SK-N-SH treated with all-trans-retinoic acid at 6 μM for 48 hours (cell line): ENCODE results near the gene SPEM1.

Experiments used
- ATAC-seq: fragments of 200-7000 bp; cut with Tn5 transposase; 3 replicates; pipeline ENCODE4 v1.9.1; 2020; ENCODE audit warnings: mild to moderate bottlenecking, moderate library complexity
- BACH2 ChIP-seq: fragments of 250-450 bp; sonication (Bioruptor Pico); IDR thresholded peaks from 2 replicates; pipeline ENCODE4 v1.9.0; 2021; ENCODE audit warnings: mild to moderate bottlenecking, borderline replicate concordance
- ESRRG ChIP-seq: fragments of 250-450 bp; sonication (Bioruptor Pico); IDR thresholded peaks from 2 replicates; pipeline ENCODE4 v1.6.1; 2021; ENCODE audit warnings: mild to moderate bottlenecking
- GLIS3 ChIP-seq: fragments of 250-450 bp; sonication (Bioruptor Pico); IDR thresholded peaks from 2 replicates; pipeline ENCODE4 v1.5.0; 2020; ENCODE audit warnings: mild to moderate bottlenecking, moderate library complexity
- OSR1 ChIP-seq: fragments of 250-450 bp; sonication (Bioruptor Pico); IDR thresholded peaks from 2 replicates; pipeline ENCODE4 v1.8.0; 2022; ENCODE audit warnings: moderate library complexity, mild to moderate bottlenecking, inconsistent platforms
- PATZ1 ChIP-seq: fragments of 250-450 bp; sonication (Bioruptor Pico); IDR thresholded peaks from 2 replicates; pipeline ENCODE4 v1.8.0; 2020; ENCODE audit warnings: mild to moderate bottlenecking, moderate library complexity, borderline replicate concordance
- PPARA ChIP-seq: fragments of 250-450 bp; sonication (Bioruptor Pico); IDR thresholded peaks from 2 replicates; pipeline ENCODE4 v1.5.0; 2020; ENCODE audit warnings: mild to moderate bottlenecking, borderline replicate concordance
- RARB ChIP-seq: fragments of 250-450 bp; sonication (Bioruptor Pico); IDR thresholded peaks from 2 replicates; pipeline ENCODE4 v1.8.0; 2021; ENCODE audit warnings: mild to moderate bottlenecking, moderate library complexity
- SNAI2 ChIP-seq: fragments of 250-450 bp; sonication (Bioruptor Pico); IDR thresholded peaks from 2 replicates; pipeline ENCODE4 v1.5.0; 2020; ENCODE audit warnings: mild to moderate bottlenecking, moderate library complexity
- TCF4 ChIP-seq: fragments of 250-450 bp; sonication (Bioruptor Pico); IDR thresholded peaks from 2 replicates; pipeline ENCODE4 v1.8.0; 2021; ENCODE audit warnings: mild to moderate bottlenecking, moderate library complexity, borderline replicate concordance
- TOX ChIP-seq: fragments of 250-450 bp; sonication (Bioruptor Pico); IDR thresholded peaks from 2 replicates; pipeline ENCODE4 v1.8.0; 2021; ENCODE audit warnings: mild to moderate bottlenecking, moderate library complexity, borderline replicate concordance
- ZC3H10 ChIP-seq: fragments of 250-450 bp; sonication (Bioruptor Pico); IDR thresholded peaks from 2 replicates; pipeline ENCODE4 v1.5.1; 2021; ENCODE audit warnings: mild to moderate bottlenecking, moderate library complexity
- ZFP3 ChIP-seq: fragments of 250-450 bp; sonication (Bioruptor Pico); IDR thresholded peaks from 2 replicates; pipeline ENCODE4 v1.5.0; 2020; ENCODE audit warnings: mild to moderate bottlenecking, moderate library complexity
- ZFP30 ChIP-seq: fragments of 450-650 bp; formaldehyde crosslinking; IDR thresholded peaks from 2 replicates; pipeline ENCODE4 v1.5.0; 2022; ENCODE audit warnings: mild to moderate bottlenecking, moderate library complexity
- ZNF565 ChIP-seq: fragments of 450-650 bp; formaldehyde crosslinking; conservative IDR thresholded peaks from 2 replicates; pipeline ENCODE4 v1.5.0; 2020; ENCODE audit warnings: low read depth, mild to moderate bottlenecking, moderate library complexity
- ZNF70 ChIP-seq: fragments of 450-650 bp; formaldehyde crosslinking; IDR thresholded peaks from 2 replicates; pipeline ENCODE4 v1.5.0; 2020; ENCODE audit warnings: mild to moderate bottlenecking, moderate library complexity
- ZNF8 ChIP-seq: fragments of 450-650 bp; formaldehyde crosslinking; IDR thresholded peaks from 2 replicates; pipeline ENCODE4 v1.5.0; 2020; ENCODE audit warnings: mild to moderate bottlenecking, moderate library complexity
- TF ChIP-seq, protein P1 (sequence below): fragments of 250-450 bp; sonication (Bioruptor Pico); IDR thresholded peaks from 2 replicates; pipeline ENCODE4 v1.5.0; 2020; ENCODE audit warnings: mild to moderate bottlenecking, moderate library complexity
- TF ChIP-seq, protein P2 (sequence below): fragments of 250-450 bp; sonication (Bioruptor Pico); IDR thresholded peaks from 2 replicates; pipeline ENCODE4 v1.5.1; 2020; ENCODE audit warnings: low read depth, mild to moderate bottlenecking, moderate library complexity
- TF ChIP-seq, protein P3 (sequence below): fragments of 250-450 bp; sonication (Bioruptor Pico); IDR thresholded peaks from 2 replicates; pipeline ENCODE4 v1.8.0; 2021; ENCODE audit warnings: low read depth, mild to moderate bottlenecking, moderate library complexity, borderline replicate concordance

The SPEM1 gene

DNA sequence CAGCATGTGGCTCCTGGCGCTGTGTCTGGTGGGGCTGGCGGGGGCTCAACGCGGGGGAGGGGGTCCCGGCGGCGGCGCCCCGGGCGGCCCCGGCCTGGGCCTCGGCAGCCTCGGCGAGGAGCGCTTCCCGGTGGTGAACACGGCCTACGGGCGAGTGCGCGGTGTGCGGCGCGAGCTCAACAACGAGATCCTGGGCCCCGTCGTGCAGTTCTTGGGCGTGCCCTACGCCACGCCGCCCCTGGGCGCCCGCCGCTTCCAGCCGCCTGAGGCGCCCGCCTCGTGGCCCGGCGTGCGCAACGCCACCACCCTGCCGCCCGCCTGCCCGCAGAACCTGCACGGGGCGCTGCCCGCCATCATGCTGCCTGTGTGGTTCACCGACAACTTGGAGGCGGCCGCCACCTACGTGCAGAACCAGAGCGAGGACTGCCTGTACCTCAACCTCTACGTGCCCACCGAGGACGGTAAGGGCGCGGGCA lies 11.8 kb upstream of the SPEM1 start:
- ATAC-seq = no peak

GRCh38 chr17:7408863-7409262 lies 11.3 kb upstream of the SPEM1 start:
- ATAC-seq = no peak
- TF ChIP-seq BACH2 (CRISPR knock-in tag) = no peak
- TF ChIP-seq PATZ1 (CRISPR knock-in tag) = no peak
- no peak for TF ChIP-seq ZFP3 (CRISPR knock-in tag)
- TF ChIP-seq, protein P1, sequence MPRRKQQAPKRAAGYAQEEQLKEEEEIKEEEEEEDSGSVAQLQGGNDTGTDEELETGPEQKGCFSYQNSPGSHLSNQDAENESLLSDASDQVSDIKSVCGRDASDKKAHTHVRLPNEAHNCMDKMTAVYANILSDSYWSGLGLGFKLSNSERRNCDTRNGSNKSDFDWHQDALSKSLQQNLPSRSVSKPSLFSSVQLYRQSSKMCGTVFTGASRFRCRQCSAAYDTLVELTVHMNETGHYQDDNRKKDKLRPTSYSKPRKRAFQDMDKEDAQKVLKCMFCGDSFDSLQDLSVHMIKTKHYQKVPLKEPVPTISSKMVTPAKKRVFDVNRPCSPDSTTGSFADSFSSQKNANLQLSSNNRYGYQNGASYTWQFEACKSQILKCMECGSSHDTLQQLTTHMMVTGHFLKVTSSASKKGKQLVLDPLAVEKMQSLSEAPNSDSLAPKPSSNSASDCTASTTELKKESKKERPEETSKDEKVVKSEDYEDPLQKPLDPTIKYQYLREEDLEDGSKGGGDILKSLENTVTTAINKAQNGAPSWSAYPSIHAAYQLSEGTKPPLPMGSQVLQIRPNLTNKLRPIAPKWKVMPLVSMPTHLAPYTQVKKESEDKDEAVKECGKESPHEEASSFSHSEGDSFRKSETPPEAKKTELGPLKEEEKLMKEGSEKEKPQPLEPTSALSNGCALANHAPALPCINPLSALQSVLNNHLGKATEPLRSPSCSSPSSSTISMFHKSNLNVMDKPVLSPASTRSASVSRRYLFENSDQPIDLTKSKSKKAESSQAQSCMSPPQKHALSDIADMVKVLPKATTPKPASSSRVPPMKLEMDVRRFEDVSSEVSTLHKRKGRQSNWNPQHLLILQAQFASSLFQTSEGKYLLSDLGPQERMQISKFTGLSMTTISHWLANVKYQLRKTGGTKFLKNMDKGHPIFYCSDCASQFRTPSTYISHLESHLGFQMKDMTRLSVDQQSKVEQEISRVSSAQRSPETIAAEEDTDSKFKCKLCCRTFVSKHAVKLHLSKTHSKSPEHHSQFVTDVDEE (CRISPR knock-in tag) = no peak
- TF ChIP-seq ZNF565 = no peak
- TF ChIP-seq GLIS3 = no peak
- TF ChIP-seq, protein P2, sequence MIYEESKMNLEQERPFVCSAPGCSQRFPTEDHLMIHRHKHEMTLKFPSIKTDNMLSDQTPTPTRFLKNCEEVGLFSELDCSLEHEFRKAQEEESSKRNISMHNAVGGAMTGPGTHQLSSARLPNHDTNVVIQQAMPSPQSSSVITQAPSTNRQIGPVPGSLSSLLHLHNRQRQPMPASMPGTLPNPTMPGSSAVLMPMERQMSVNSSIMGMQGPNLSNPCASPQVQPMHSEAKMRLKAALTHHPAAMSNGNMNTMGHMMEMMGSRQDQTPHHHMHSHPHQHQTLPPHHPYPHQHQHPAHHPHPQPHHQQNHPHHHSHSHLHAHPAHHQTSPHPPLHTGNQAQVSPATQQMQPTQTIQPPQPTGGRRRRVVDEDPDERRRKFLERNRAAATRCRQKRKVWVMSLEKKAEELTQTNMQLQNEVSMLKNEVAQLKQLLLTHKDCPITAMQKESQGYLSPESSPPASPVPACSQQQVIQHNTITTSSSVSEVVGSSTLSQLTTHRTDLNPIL (CRISPR knock-in tag) = no peak
- no peak for TF ChIP-seq ZFP30
- no peak for TF ChIP-seq TOX (CRISPR knock-in tag)

More for the DNA sequence above, 11.8 kb upstream of the SPEM1 start:
- TF ChIP-seq PPARA (CRISPR knock-in tag) = no peak
- TF ChIP-seq ESRRG (CRISPR knock-in tag) = no peak
- no peak for TF ChIP-seq OSR1 (CRISPR knock-in tag)
- TF ChIP-seq, protein P2 (CRISPR knock-in tag) = no peak
- no peak for TF ChIP-seq ZC3H10
- TF ChIP-seq BACH2 (CRISPR knock-in tag) = no peak
- no peak for TF ChIP-seq ZFP30
- TF ChIP-seq ZNF565 = no peak
- TF ChIP-seq SNAI2 (CRISPR knock-in tag) = no peak
- TF ChIP-seq RARB (CRISPR knock-in tag) = no peak
- TF ChIP-seq, protein P1 (CRISPR knock-in tag) = no peak
- TF ChIP-seq GLIS3 = no peak
- TF ChIP-seq ZNF8 (CRISPR knock-in tag) = no peak
- TF ChIP-seq TCF4 (CRISPR knock-in tag) = no peak
- TF ChIP-seq ZNF70 (CRISPR knock-in tag) = no peak
- TF ChIP-seq ZFP3 (CRISPR knock-in tag) = no peak
- TF ChIP-seq, protein P3, sequence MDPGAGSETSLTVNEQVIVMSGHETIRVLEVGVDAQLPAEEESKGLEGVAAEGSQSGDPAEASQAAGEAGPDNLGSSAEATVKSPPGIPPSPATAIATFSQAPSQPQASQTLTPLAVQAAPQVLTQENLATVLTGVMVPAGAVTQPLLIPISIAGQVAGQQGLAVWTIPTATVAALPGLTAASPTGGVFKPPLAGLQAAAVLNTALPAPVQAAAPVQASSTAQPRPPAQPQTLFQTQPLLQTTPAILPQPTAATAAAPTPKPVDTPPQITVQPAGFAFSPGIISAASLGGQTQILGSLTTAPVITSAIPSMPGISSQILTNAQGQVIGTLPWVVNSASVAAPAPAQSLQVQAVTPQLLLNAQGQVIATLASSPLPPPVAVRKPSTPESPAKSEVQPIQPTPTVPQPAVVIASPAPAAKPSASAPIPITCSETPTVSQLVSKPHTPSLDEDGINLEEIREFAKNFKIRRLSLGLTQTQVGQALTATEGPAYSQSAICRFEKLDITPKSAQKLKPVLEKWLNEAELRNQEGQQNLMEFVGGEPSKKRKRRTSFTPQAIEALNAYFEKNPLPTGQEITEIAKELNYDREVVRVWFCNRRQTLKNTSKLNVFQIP (CRISPR knock-in tag) = no peak
